Adipose tissue (tissue), 3 donors: ENCODE data around the gene DCLK3. TPM values are rescaled to one million over a fixed set of nuclear protein-coding genes. Genes with fewer than 3 reads are reported as not detected.

ENCODE experiments used
- H3K27ac ChIP-seq: one replicate; pipeline ENCODE4 v1.5.1; 2013; ENCODE audit warnings: low read depth, low read length
- WGBS, 3 donors: extraction: QIAGEN DNeasy Blood & Tissue Kit; methylation state at CpG; one replicate each; pipeline ENCODE4 v1.1.7; 2013; 5-methylcytosine and 5-hydroxymethylcytosine counted together
- polyA plus RNA-seq, 3 donors: library from polyadenylated mRNA; stranded (reverse); fragments of 200-250 nt; gene quantifications; one replicate each; pipeline ENCODE4 v1.2.3, GENCODE V29; 2013
- donor health status: healthy with polysubstance abuse.
- donor health status: Bipolar disorder and iron deficiency.
- donor health status: healthy.

The DCLK3 gene
- under 1 TPM; 0.05 to 0.31 (median 0.22) TPM for polyA plus RNA-seq

GRCh38 chr3:36763850-36764703, at the start of gene DCLK3:
DCLK3 (minus strand) TSS chr3:36764553; CDS start chr3:36764263, 290 bp downstream.
- H3K27ac ChIP-seq: no peak within 1 kb of the TSS
- 1 to 3% (median 3%) methylated on average over 61 to 99 of the region's 99 CpGs for WGBS, 3 donors

- no peak overlapping the region for H3K27ac ChIP-seq
- WGBS, 3 donors: 89 to 91% (median 91%) methylated on average over 6 of the region's 6 CpGs
Measured at GRCh38 chr3:36813305-36813704, 49.0 kb upstream of the DCLK3 start.

- 47 to 100% (median 98%) methylated on average over 1 of the region's 1 CpG for WGBS, 3 donors
- H3K27ac ChIP-seq: no peak overlapping the region
Measured at GRCh38 chr3:36812240-36812639, 47.9 kb upstream of the DCLK3 start.

- 78 to 91% (median 90%) methylated on average over 2 of the region's 2 CpGs for WGBS, 3 donors
Measured at GRCh38 chr3:36811768-36812167, 47.4 kb upstream of the DCLK3 start.

GRCh38 chr3:36804295-36805055, 40.1 kb upstream of the DCLK3 start:
- WGBS, 3 donors: 87 to 94% (median 92%) methylated on average over 2 of the region's 2 CpGs
- no peak overlapping the region for H3K27ac ChIP-seq

More at GRCh38 chr3:36811768-36812167, 47.4 kb upstream of the DCLK3 start:
- no peak overlapping the region for H3K27ac ChIP-seq

GRCh38 chr3:36803091-36803791, 38.9 kb upstream of the DCLK3 start:
- H3K27ac ChIP-seq: no peak overlapping the region
- 94 to 97% (median 95%) methylated on average over 5 of the region's 5 CpGs for WGBS, 3 donors

- no peak overlapping the region for H3K27ac ChIP-seq
- WGBS, 3 donors: 64 to 83% (median 79%) methylated on average over 3 of the region's 3 CpGs
Measured at GRCh38 chr3:36800533-36801116, 36.3 kb upstream of the DCLK3 start.

- no peak overlapping the region for H3K27ac ChIP-seq
Measured at GRCh38 chr3:36796881-36797280, 32.5 kb upstream of the DCLK3 start.

GRCh38 chr3:36796161-36796560, 31.8 kb upstream of the DCLK3 start:
- no peak overlapping the region for H3K27ac ChIP-seq
- 66 to 81% (median 77%) methylated on average over 2 of the region's 2 CpGs for WGBS, 3 donors

GRCh38 chr3:36795622-36796021, 31.3 kb upstream of the DCLK3 start:
- H3K27ac ChIP-seq: no peak overlapping the region
- WGBS, 3 donors: 68 to 91% (median 85%) methylated on average over 1 of the region's 1 CpG

- H3K27ac ChIP-seq: no peak overlapping the region
- WGBS, 3 donors: 54 to 74% (median 62%) methylated on average over 4 of the region's 4 CpGs
Measured at GRCh38 chr3:36792342-36792741, 28.0 kb upstream of the DCLK3 start.

- H3K27ac ChIP-seq: no peak overlapping the region
- 47 to 76% (median 64%) methylated on average over 6 of the region's 6 CpGs for WGBS, 3 donors
Measured at GRCh38 chr3:36790765-36791164, 26.4 kb upstream of the DCLK3 start.

GRCh38 chr3:36786921-36787890, 22.9 kb upstream of the DCLK3 start:
- H3K27ac ChIP-seq: no peak overlapping the region
- 67 to 83% (median 81%) methylated on average over 3 of the region's 3 CpGs for WGBS, 3 donors

- WGBS, 3 donors: 40 to 52% (median 41%) methylated on average over 3 of the region's 3 CpGs
- no peak overlapping the region for H3K27ac ChIP-seq
Measured at GRCh38 chr3:36784138-36784635, 19.8 kb upstream of the DCLK3 start.

GRCh38 chr3:36777424-36778218, 13.3 kb upstream of the DCLK3 start:
- WGBS, 3 donors: 68 to 83% (median 82%) methylated on average over 2 of the region's 2 CpGs
- no peak overlapping the region for H3K27ac ChIP-seq

GRCh38 chr3:36776436-36776835, 12.1 kb upstream of the DCLK3 start:
- 36 to 50% (median 48%) methylated on average over 2 of the region's 2 CpGs for WGBS, 3 donors
- no peak overlapping the region for H3K27ac ChIP-seq

GRCh38 chr3:36774052-36774451, 9.7 kb upstream of the DCLK3 start:
- WGBS, 3 donors: 57 to 73% (median 59%) methylated on average over 3 of the region's 3 CpGs
- no peak overlapping the region for H3K27ac ChIP-seq
